HepG2 (cell line): ENCODE data around the gene SLC35D2. TPM values are rescaled to one million over a fixed set of nuclear protein-coding genes. Genes with fewer than 3 reads are reported as not detected.

Source experiments
- CBFB ChIP-seq: sonication (generic); formaldehyde crosslinking; IDR thresholded peaks from 2 replicates; pipeline ENCODE4 v1.4.0; 2020; ENCODE audit warnings: missing genetic modification reagents
- MLLT10 ChIP-seq: sonication (generic); formaldehyde crosslinking; IDR thresholded peaks from 2 replicates; pipeline ENCODE4 v1.4.0; 2020; ENCODE audit warnings: missing genetic modification reagents
- PAX8 ChIP-seq: sonication (generic); formaldehyde crosslinking; IDR thresholded peaks from 2 replicates; pipeline ENCODE4 v1.8.0; 2022; ENCODE audit warnings: mild to moderate bottlenecking, missing genetic modification reagents, borderline replicate concordance
- PRMT3 ChIP-seq: sonication (generic); formaldehyde crosslinking; IDR thresholded peaks from 2 replicates; pipeline ENCODE4 v1.8.1; 2022; ENCODE audit warnings: low read depth, mild to moderate bottlenecking, moderate library complexity, missing genetic modification reagents, borderline replicate concordance
- SMYD3 ChIP-seq: sonication (generic); formaldehyde crosslinking; IDR thresholded peaks from 2 replicates; pipeline ENCODE4 v1.8.1; 2023; ENCODE audit warnings: mild to moderate bottlenecking, missing genetic modification reagents
- SNAPC2 ChIP-seq: sonication (generic); formaldehyde crosslinking; IDR thresholded peaks from 2 replicates; pipeline ENCODE4 v1.8.1; 2022; ENCODE audit warnings: mild to moderate bottlenecking, missing genetic modification reagents
- TSC22D2 ChIP-seq: sonication (generic); formaldehyde crosslinking; IDR thresholded peaks from 2 replicates; pipeline ENCODE4 v1.5.1; 2020; ENCODE audit warnings: missing genetic modification reagents, mild to moderate bottlenecking, borderline replicate concordance
- ZFP36L1 ChIP-seq: sonication (generic); formaldehyde crosslinking; IDR thresholded peaks from 2 replicates; pipeline ENCODE4 v1.8.0; 2022; ENCODE audit warnings: mild to moderate bottlenecking, missing genetic modification reagents, moderate library complexity
- ZNF260 ChIP-seq: sonication (generic); formaldehyde crosslinking; IDR thresholded peaks from 2 replicates; pipeline ENCODE4 v1.4.0; 2020; ENCODE audit warnings: missing genetic modification reagents, low read depth, mild to moderate bottlenecking, borderline replicate concordance
- ZNF441 ChIP-seq: sonication (generic); formaldehyde crosslinking; IDR thresholded peaks from 2 replicates; pipeline ENCODE4 v1.7.0; 2021; ENCODE audit warnings: missing genetic modification reagents, borderline replicate concordance
- ZNF530 ChIP-seq: sonication (generic); formaldehyde crosslinking; IDR thresholded peaks from 2 replicates; pipeline ENCODE4 v1.5.0; 2020; ENCODE audit warnings: low read depth, mild to moderate bottlenecking, missing genetic modification reagents
- ZNF550 ChIP-seq: sonication (generic); formaldehyde crosslinking; IDR thresholded peaks from 2 replicates; pipeline ENCODE4 v1.4.0; 2020; ENCODE audit warnings: mild to moderate bottlenecking, missing genetic modification reagents, borderline replicate concordance
- ZNF672 ChIP-seq: sonication (generic); formaldehyde crosslinking; IDR thresholded peaks from 2 replicates; pipeline ENCODE4 v1.8.1; 2022; ENCODE audit warnings: missing genetic modification reagents
- ZNF790 ChIP-seq: sonication (generic); formaldehyde crosslinking; IDR thresholded peaks from 2 replicates; pipeline ENCODE4 v1.8.0; 2022; ENCODE audit warnings: missing genetic modification reagents, mild to moderate bottlenecking, borderline replicate concordance
- polyA plus RNA-seq, 8 experiments: library from polyadenylated mRNA; depleted of rRNA in 3 of 8; stranded (reverse) in 7 of 8; unstranded in 1 of 8; fragments of >200 nt; fragmentation: Illumina TruSeq in 4 of 8; extraction: Trizol in 4 of 8; gene quantifications; 2 replicates each; pipeline versions ENCODE4 v1.2.1 to v1.2.3, GENCODE V29; 2011 to 2016; ENCODE audit warnings: low read depth in 4 of 8, missing spikeins in 1 of 8, mixed read lengths in 1 of 8; ENCODE audit not compliant: insufficient read depth in 1 of 8
- total RNA-seq, 5 experiments: library from RNA; depleted of rRNA; stranded (reverse); fragments of >200 nt; fragmentation: Illumina TruSeq; extraction: Trizol; gene quantifications; 2 replicates each; pipeline ENCODE4 v1.2.3, GENCODE V29; 2016; ENCODE audit warnings: low read depth in 1 of 5
- TF ChIP-seq, protein P1 (sequence below): fragments of 450-650 bp; IDR thresholded peaks from 2 replicates; pipeline ENCODE4 v1.6.1; 2017; ENCODE audit warnings: mild to moderate bottlenecking
- TF ChIP-seq, protein P2 (sequence below): sonication (generic); formaldehyde crosslinking; conservative IDR thresholded peaks from 2 replicates; pipeline ENCODE4 v1.8.0; 2022; ENCODE audit warnings: mild to moderate bottlenecking, moderate library complexity, missing genetic modification reagents
- TF ChIP-seq, protein P3 (sequence below): sonication (generic); formaldehyde crosslinking; IDR thresholded peaks from 2 replicates; pipeline ENCODE4 v1.5.1; 2020; ENCODE audit warnings: mild to moderate bottlenecking, moderate library complexity, missing genetic modification reagents
- TF ChIP-seq, protein P4 (sequence below): sonication (generic); formaldehyde crosslinking; IDR thresholded peaks from 2 replicates; pipeline ENCODE4 v1.5.0; 2020; ENCODE audit warnings: missing genetic modification reagents, mild to moderate bottlenecking, borderline replicate concordance
- TF ChIP-seq, protein P5 (sequence below): conservative IDR thresholded peaks from 2 replicates; pipeline ENCODE4 v1.6.1; 2018; ENCODE audit warnings: missing genetic modification reagents

SLC35D2 gene
- total and polyA plus RNA-seq, 2 of the 13 experiments (the other 11 are each of a cell fraction or from before 2014, with no cell fraction given): 96.2 to 103 TPM

DNA sequence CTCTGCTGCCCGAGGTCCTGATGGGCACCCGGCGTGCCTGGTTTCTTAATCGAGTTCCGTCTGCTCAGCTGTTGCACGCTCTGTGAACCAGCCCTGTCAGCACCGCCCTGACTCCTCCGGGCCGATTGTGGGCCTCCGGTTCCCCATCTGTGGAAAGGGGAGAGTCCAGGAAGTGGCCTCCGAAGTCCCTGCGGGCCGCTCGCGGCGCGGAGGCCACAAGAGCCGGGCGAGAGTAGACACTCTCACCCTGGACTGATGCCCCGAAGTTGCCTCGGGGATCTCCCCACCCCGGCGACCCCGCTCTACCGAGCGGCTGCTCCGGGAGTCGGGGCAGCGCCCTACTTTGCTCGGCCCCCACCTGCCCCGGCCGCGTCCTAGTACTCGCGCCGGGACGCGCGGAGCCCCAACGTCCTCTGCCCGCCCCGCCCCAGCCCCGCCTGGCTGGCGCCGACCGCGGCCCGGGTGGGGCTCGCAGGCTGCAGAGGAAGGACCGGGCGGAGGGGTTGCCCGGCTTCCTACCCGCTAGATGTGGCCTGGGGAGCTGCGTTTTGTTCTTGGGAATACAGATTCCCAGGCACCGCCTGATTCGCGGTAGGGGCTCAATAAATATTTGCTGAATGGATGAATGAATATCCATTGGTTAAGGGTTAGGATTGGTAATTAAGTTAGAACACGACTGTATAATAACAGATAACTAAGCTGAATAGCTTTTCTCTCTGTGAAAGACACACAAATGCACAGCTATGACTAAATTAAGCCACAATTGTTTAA is 35.6 kb upstream of the SLC35D2 start (continued):
- TF ChIP-seq, protein P1, sequence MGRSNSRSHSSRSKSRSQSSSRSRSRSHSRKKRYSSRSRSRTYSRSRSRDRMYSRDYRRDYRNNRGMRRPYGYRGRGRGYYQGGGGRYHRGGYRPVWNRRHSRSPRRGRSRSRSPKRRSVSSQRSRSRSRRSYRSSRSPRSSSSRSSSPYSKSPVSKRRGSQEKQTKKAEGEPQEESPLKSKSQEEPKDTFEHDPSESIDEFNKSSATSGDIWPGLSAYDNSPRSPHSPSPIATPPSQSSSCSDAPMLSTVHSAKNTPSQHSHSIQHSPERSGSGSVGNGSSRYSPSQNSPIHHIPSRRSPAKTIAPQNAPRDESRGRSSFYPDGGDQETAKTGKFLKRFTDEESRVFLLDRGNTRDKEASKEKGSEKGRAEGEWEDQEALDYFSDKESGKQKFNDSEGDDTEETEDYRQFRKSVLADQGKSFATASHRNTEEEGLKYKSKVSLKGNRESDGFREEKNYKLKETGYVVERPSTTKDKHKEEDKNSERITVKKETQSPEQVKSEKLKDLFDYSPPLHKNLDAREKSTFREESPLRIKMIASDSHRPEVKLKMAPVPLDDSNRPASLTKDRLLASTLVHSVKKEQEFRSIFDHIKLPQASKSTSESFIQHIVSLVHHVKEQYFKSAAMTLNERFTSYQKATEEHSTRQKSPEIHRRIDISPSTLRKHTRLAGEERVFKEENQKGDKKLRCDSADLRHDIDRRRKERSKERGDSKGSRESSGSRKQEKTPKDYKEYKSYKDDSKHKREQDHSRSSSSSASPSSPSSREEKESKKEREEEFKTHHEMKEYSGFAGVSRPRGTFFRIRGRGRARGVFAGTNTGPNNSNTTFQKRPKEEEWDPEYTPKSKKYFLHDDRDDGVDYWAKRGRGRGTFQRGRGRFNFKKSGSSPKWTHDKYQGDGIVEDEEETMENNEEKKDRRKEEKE: no peak
- TF ChIP-seq, protein P2, sequence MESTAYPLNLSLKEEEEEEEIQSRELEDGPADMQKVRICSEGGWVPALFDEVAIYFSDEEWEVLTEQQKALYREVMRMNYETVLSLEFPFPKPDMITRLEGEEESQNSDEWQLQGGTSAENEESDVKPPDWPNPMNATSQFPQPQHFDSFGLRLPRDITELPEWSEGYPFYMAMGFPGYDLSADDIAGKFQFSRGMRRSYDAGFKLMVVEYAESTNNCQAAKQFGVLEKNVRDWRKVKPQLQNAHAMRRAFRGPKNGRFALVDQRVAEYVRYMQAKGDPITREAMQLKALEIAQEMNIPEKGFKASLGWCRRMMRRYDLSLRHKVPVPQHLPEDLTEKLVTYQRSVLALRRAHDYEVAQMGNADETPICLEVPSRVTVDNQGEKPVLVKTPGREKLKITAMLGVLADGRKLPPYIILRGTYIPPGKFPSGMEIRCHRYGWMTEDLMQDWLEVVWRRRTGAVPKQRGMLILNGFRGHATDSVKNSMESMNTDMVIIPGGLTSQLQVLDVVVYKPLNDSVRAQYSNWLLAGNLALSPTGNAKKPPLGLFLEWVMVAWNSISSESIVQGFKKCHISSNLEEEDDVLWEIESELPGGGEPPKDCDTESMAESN (CRISPR knock-in tag): peak; percentile 32; the same call in 1 of the 2 replicates
- TF ChIP-seq SMYD3 (CRISPR knock-in tag) (no peak; the same call in 1 of the 2 replicates), ZNF260 (CRISPR knock-in tag) (no peak), SNAPC2 (CRISPR knock-in tag) (no peak), ZNF672 (peak; percentile 54; the same call in 1 of the 2 replicates), ZNF441 (CRISPR knock-in tag) (no peak), TSC22D2 (0 out of 2 replicates have a peak, but pooled peaks have one; percentile 53), CBFB (CRISPR knock-in tag) (no peak), ZNF550 (CRISPR knock-in tag) (no peak), PAX8 (CRISPR knock-in tag) (no peak), PRMT3 (CRISPR knock-in tag) (0 out of 2 replicates have a peak, but pooled peaks have one; percentile 31), MLLT10 (CRISPR knock-in tag) (no peak), ZNF790 (CRISPR knock-in tag) (0 out of 2 replicates have a peak, but pooled peaks have one; percentile 36), ZFP36L1 (CRISPR knock-in tag) (0 out of 2 replicates have a peak, but pooled peaks have one; percentile 28), ZNF530 (CRISPR knock-in tag) (no peak)
- TF ChIP-seq, protein P3, sequence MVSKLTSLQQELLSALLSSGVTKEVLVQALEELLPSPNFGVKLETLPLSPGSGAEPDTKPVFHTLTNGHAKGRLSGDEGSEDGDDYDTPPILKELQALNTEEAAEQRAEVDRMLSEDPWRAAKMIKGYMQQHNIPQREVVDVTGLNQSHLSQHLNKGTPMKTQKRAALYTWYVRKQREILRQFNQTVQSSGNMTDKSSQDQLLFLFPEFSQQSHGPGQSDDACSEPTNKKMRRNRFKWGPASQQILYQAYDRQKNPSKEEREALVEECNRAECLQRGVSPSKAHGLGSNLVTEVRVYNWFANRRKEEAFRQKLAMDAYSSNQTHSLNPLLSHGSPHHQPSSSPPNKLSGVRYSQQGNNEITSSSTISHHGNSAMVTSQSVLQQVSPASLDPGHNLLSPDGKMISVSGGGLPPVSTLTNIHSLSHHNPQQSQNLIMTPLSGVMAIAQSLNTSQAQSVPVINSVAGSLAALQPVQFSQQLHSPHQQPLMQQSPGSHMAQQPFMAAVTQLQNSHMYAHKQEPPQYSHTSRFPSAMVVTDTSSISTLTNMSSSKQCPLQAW (CRISPR knock-in tag): no peak
- TF ChIP-seq, protein P4, sequence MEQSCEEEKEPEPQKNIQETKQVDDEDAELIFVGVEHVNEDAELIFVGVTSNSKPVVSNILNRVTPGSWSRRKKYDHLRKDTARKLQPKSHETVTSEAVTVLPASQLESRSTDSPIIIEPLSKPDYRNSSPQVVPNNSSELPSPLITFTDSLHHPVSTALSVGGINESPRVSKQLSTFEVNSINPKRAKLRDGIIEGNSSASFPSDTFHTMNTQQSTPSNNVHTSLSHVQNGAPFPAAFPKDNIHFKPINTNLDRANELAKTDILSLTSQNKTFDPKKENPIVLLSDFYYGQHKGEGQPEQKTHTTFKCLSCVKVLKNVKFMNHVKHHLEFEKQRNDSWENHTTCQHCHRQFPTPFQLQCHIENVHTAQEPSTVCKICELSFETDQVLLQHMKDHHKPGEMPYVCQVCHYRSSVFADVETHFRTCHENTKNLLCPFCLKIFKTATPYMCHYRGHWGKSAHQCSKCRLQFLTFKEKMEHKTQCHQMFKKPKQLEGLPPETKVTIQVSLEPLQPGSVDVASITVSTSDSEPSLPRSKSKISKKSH (CRISPR knock-in tag): 0 out of 2 replicates have a peak, but pooled peaks have one; percentile 54
- TF ChIP-seq, protein P5, sequence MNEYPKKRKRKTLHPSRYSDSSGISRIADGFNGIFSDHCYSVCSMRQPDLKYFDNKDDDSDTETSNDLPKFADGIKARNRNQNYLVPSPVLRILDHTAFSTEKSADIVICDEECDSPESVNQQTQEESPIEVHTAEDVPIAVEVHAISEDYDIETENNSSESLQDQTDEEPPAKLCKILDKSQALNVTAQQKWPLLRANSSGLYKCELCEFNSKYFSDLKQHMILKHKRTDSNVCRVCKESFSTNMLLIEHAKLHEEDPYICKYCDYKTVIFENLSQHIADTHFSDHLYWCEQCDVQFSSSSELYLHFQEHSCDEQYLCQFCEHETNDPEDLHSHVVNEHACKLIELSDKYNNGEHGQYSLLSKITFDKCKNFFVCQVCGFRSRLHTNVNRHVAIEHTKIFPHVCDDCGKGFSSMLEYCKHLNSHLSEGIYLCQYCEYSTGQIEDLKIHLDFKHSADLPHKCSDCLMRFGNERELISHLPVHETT (CRISPR knock-in tag): peak; percentile 55; the same call in 1 of the 2 replicates
